HL-60 (cell line): ENCODE data around the gene ELAVL4.

Source experiments
- DNase-seq, 2 experiments: peaks; one replicate each; pipeline ENCODE4 v3.0.0-alpha.2; 2010 to 2020; ENCODE audit warnings: low read depth in 1 of 2, low spot score in 1 of 2
- H3K27ac ChIP-seq: fragments of 250-450 bp; sonication (Bioruptor Pico); replicated peaks from 2 replicates; pipeline ENCODE4 v1.5.1; 2020; ENCODE audit warnings: mild to moderate bottlenecking, moderate library complexity
- H3K27me3 ChIP-seq: fragments of 250-450 bp; sonication (Bioruptor Pico); 2 replicates; pipeline ENCODE4 v1.5.1; 2021; ENCODE audit warnings: mild to moderate bottlenecking, moderate library complexity; ENCODE audit not compliant: insufficient read depth, poor library complexity, severe bottlenecking
- H3K4me3 ChIP-seq: replicated peaks from 2 replicates; pipeline ENCODE4 v1.5.1; 2011; ENCODE audit warnings: mild to moderate bottlenecking, control low read depth, low read length; ENCODE audit not compliant: insufficient read depth
- CTCF ChIP-seq: IDR thresholded peaks from one replicate; pipeline ENCODE4 v1.5.1; 2011; ENCODE audit warnings: low read length, control low read depth, inconsistent platforms; ENCODE audit not compliant: insufficient read depth
- GABPA ChIP-seq: IDR thresholded peaks from 2 replicates; pipeline ENCODE4 v1.6.1; 2012; ENCODE audit warnings: low read depth
- POLR2AphosphoS5 ChIP-seq: IDR thresholded peaks from 2 replicates; pipeline ENCODE4 v1.6.1; 2012; ENCODE audit warnings: low read depth
- REST ChIP-seq: IDR thresholded peaks from 2 replicates; pipeline ENCODE4 v1.6.1; 2012; ENCODE audit warnings: low read depth; ENCODE audit not compliant: insufficient replicate concordance
- SPI1 ChIP-seq: IDR thresholded peaks from 2 replicates; pipeline ENCODE4 v1.6.1; 2012; ENCODE audit warnings: low read depth, mild to moderate bottlenecking, borderline replicate concordance

The ELAVL4 gene

GRCh38 chr1:50181027-50181663 is 72.4 kb downstream of the ELAVL4 start:
- no peak for TF ChIP-seq REST
- no peak for TF ChIP-seq GABPA
- no peak for TF ChIP-seq SPI1
- TF ChIP-seq POLR2AphosphoS5: no peak
- no peak for TF ChIP-seq CTCF
- no peak for DNase-seq
- no peak overlapping the region for H3K27ac ChIP-seq
- peaks cover 5% of the 10 kb centered on the region for H3K27me3 ChIP-seq
- H3K4me3 ChIP-seq: no peak overlapping the region

GRCh38 chr1:50183378-50184133 is 74.8 kb downstream of the ELAVL4 start:
- Histone ChIP-seq H3K27ac (no peak overlapping the region), H3K27me3 (peaks cover 5% of the 10 kb centered on the region), H3K4me3 (no peak overlapping the region)
- DNase-seq: no peak
- no peak for TF ChIP-seq REST
- TF ChIP-seq POLR2AphosphoS5: no peak
- TF ChIP-seq SPI1: peak; percentile 75

GRCh38 chr1:50189369-50189768 is 80.6 kb downstream of the ELAVL4 start:
- no peak overlapping the region for H3K4me3 ChIP-seq
- peaks cover 4% of the 10 kb centered on the region for H3K27me3 ChIP-seq
- H3K27ac ChIP-seq: no peak overlapping the region
- no peak for DNase-seq
- no peak for TF ChIP-seq POLR2AphosphoS5

GRCh38 chr1:50193002-50193401 is 84.3 kb downstream of the ELAVL4 start:
- Histone ChIP-seq H3K27me3 (peaks cover 2% of the 10 kb centered on the region), H3K4me3 (no peak overlapping the region), H3K27ac (no peak overlapping the region)
- TF ChIP-seq SPI1 (no peak), REST (no peak), GABPA (no peak), CTCF (no peak), POLR2AphosphoS5 (no peak)
- DNase-seq: no peak
